Measurements from ENCODE around the gene DENND4C.

- no peak for TF ChIP-seq CTCF (IDR thresholded peaks at IDR 0.05)
- TF ChIP-seq POLR2A (IDR thresholded peaks at IDR 0.05), result no peak
These were observed 45.3 kb upstream of the DENND4C start for GRCh38 chr9:19185191-19185590.

All from testis (tissue), 2 donors.